Activated CD4-positive, alpha-beta T cell treated with anti-CD3 and anti-CD28 coated beads, Interleukin-2, amount 10 ng/mL, durations not matched to agents 7 days and 5 days (primary cell): Measurements from ENCODE around the gene ABCA9. TPM values are rescaled to one million over a fixed set of nuclear protein-coding genes. Genes with fewer than 3 reads are reported as not detected.

Experiments used
- CTCF ChIA-PET: fragments of 350-600 bp; sonication (Branson Sonifier 250); formaldehyde crosslinking; loops from one replicate; lab custom pipeline; 2021; ENCODE audit warnings: antibody characterized with exemption; lab: Charles Lee
- POLR2A ChIA-PET: fragments of 350-600 bp; sonication (Branson Sonifier 250); formaldehyde crosslinking; loops from one replicate; lab custom pipeline; 2021; ENCODE audit warnings: antibody characterized with exemption; lab: Charles Lee
- DNase-seq: peaks from one replicate; pipeline ENCODE4 v3.0.0-alpha.2; 2020
- H3K27ac Mint-ChIP-seq: one replicate; pipeline ENCODE4 v1.8.0; 2021; ENCODE audit warnings: mild to moderate bottlenecking, moderate library complexity, mixed read lengths
- H3K27me3 Mint-ChIP-seq: one replicate; pipeline ENCODE4 v1.8.0; 2021; ENCODE audit warnings: mixed read lengths
- H3K36me3 Mint-ChIP-seq: one replicate; pipeline ENCODE4 v1.8.0; 2021; ENCODE audit warnings: low read depth, mixed read lengths
- H3K4me1 Mint-ChIP-seq: one replicate; pipeline ENCODE4 v1.8.0; 2021; ENCODE audit warnings: mixed read lengths
- H3K4me3 Mint-ChIP-seq: one replicate; pipeline ENCODE4 v1.8.0; 2021; ENCODE audit warnings: mild to moderate bottlenecking, moderate library complexity, mixed read lengths
- H3K9me3 Mint-ChIP-seq: one replicate; pipeline ENCODE4 v1.8.0; 2021; ENCODE audit warnings: mixed read lengths
- total RNA-seq, 2 experiments: library from RNA; stranded (reverse); gene quantifications; one replicate each; pipeline ENCODE4 v1.2.3, GENCODE V29; 2021

ABCA9 gene
- total RNA-seq, 2 experiments from 2014 or later: 0.08 to 0.22 TPM

DNA sequence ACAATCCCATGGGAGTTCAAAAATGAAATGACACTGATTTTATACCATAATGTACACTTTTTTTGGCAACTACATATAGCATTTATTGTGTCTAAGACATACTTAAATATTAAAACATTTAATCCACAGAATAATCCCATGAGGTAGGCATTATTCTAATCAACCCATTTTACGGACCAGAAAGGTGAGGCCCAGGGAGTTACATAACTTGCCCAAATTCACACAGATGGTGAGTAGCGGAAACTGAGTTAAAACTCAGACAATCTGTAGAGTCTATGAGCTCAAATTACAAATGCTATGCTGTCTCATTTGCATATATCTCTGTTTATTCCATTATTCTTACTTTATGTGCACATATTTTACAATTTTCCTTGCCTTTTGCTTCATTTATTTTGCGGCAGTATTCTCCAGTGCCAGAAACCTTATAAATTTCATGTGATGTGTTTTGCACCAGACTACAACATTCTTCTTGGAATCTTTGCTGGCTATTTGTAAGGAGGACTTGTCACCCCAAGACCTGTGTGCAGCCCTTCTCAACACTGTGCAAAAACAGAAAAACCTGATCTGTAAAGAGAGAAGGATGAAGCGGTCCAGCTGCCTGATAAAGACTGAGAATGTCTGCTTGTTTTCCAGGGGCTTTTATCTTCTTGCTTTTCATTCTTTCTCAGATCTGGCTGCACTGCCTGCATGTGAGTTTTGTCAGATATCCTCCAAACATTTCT lies 2.3 kb upstream of the ABCA9 start:
- ChIA-PET POLR2A (no interaction called here), CTCF (no interaction called here)
- Mint-ChIP-seq H3K4me3 (no peak overlapping the region), H3K9me3 (peaks cover 2% of the 10 kb centered on the region), H3K27ac (no peak overlapping the region), H3K4me1 (peaks cover 34% of the 10 kb centered on the region), H3K27me3 (peaks cover 19% of the 10 kb centered on the region), H3K36me3 (no peaks in the 10 kb centered on the region)
- no peak for DNase-seq

DNA sequence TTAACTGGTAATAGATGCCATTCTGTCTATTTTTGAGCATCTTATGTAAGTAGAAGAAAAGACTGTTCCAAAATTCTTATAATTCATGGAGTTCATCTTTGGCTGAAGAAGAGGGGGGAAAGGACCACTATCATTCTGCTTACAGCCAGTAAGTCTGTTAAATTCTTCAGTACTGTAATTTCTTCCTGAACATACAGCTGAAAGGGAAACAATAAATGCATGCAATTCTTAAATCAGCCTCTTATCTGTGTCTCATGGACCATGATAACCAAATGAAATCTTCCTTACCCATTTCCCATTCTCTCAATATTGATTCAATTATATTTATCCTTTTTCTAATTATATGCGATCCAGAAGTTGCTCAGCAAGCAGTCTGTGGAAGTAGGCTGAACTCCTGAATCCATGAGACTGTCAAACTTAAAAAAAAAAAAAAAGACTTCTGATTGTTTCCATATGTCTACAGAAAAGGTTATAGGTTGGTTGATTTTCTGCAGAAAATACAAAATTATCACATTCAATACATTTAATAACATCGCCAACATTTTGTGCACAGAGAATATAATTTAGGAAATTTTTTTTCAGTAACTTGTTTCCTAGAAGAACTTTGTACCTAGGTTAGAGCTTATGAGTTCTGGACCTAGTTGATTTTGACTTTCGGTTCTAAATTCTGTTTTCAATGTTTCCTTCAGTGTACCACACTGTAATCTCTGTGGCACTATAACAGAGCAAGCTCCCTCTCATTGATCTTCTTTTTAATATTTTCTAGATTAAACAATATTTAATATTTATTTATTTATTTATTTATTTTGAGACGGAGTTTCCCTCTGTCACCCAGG lies 1.2 kb upstream of the ABCA9 start:
- POLR2A ChIA-PET: no interaction called here
- Mint-ChIP-seq H3K27me3 (peaks cover 19% of the 10 kb centered on the region), H3K27ac (no peak overlapping the region), H3K9me3 (peaks cover 3% of the 10 kb centered on the region), H3K4me3 (no peak overlapping the region), H3K4me1 (peaks cover 27% of the 10 kb centered on the region), H3K36me3 (no peaks in the 10 kb centered on the region)
- no peak for DNase-seq
- CTCF ChIA-PET: no interaction called here

- peaks cover 18% of the 10 kb centered on the region for H3K27me3 Mint-ChIP-seq
- CTCF ChIA-PET: no interaction called here
- H3K9me3 Mint-ChIP-seq: peaks cover 9% of the 10 kb centered on the region
- no peaks in the 10 kb centered on the region for H3K36me3 Mint-ChIP-seq
- no peak for DNase-seq
- POLR2A ChIA-PET: no interaction called here
- no peak overlapping the region for H3K4me3 Mint-ChIP-seq
- no peak overlapping the region for H3K27ac Mint-ChIP-seq
- peaks cover 7% of the 10 kb centered on the region for H3K4me1 Mint-ChIP-seq
These were observed 1.1 kb downstream of the ABCA9 start for GRCh38 chr17:69059458-69060175.

DNA sequence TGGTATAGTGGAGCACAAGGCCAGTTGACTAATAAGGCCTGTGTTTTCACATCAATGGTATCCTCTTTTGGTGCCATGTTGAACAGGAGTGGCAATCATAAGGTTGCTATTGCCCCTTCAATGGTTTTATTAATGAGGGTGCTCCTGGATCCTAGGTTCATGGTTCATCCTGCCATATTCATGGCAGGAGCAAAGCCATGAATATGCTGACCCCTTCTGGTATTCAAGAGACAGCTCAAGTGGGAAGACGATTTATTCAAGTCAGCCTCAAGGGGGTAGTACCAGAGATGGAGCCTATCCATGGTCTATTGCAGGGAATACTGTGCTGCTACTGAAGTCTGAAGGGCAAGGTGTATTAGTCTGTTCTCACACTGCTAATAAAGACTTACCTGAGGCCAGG lies 2.6 kb downstream of the ABCA9 start:
- DNase-seq: no peak
- Mint-ChIP-seq H3K4me1 (no peaks in the 10 kb centered on the region), H3K27ac (no peak overlapping the region), H3K9me3 (peaks cover 9% of the 10 kb centered on the region), H3K27me3 (peaks cover 14% of the 10 kb centered on the region), H3K4me3 (no peak overlapping the region), H3K36me3 (no peaks in the 10 kb centered on the region)
- POLR2A ChIA-PET: no interaction called here
- CTCF ChIA-PET: no interaction called here

DNA sequence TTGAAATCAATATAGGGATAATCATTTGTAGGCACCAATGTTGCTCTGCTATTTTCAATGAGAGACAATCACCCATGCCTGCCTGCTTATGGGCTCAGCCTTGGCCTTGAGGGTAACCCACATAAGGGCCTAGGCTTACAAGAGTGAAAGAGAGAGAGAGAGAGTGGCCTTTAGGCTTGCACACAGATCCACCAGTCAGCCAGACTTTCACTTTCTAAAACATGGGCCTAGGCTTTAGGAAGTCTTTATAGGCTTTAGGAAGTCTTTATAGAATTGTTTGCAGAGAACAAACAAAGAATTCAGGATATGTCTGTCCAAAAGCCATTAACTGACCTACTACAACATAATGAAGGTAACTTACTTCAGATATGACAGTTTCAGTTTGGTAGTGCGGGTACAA lies 3.4 kb downstream of the ABCA9 start:
- CTCF ChIA-PET: no interaction called here
- DNase-seq: no peak
- Mint-ChIP-seq H3K9me3 (peaks cover 9% of the 10 kb centered on the region), H3K36me3 (no peaks in the 10 kb centered on the region), H3K4me1 (no peaks in the 10 kb centered on the region), H3K4me3 (no peak overlapping the region), H3K27ac (no peak overlapping the region), H3K27me3 (peaks cover 14% of the 10 kb centered on the region)
- POLR2A ChIA-PET: no interaction called here

GRCh38 chr17:69056179-69056823 lies 4.4 kb downstream of the ABCA9 start:
- CTCF ChIA-PET: no interaction called here
- H3K4me1 Mint-ChIP-seq: no peaks in the 10 kb centered on the region
- peaks cover 9% of the 10 kb centered on the region for H3K9me3 Mint-ChIP-seq
- peaks cover 13% of the 10 kb centered on the region for H3K27me3 Mint-ChIP-seq
- POLR2A ChIA-PET: no interaction called here
- H3K36me3 Mint-ChIP-seq: no peaks in the 10 kb centered on the region
- no peak overlapping the region for H3K4me3 Mint-ChIP-seq
- H3K27ac Mint-ChIP-seq: no peak overlapping the region
- DNase-seq: no peak

DNA sequence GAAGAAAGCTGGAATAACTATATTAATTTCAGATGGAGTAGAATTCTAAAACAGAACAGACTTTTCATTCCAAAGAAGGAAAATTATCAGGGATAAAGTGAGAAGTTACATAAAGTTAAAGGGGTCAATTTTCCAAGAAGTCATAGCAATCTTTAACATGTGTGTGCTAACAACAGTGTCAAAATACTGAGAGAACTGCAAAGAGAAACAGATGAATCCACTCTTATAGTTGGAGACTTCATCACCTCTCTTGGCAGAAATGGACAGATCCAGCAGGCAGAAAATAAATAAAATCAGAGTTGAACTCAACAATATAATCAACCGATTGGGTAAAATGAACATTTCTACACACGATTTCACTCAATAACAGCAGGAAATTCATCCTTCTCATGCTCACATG lies 5.4 kb downstream of the ABCA9 start:
- ChIA-PET POLR2A (no interaction called here), CTCF (no interaction called here)
- H3K27me3 Mint-ChIP-seq: peaks cover 12% of the 10 kb centered on the region
- H3K9me3 Mint-ChIP-seq: peaks cover 9% of the 10 kb centered on the region
- H3K27ac Mint-ChIP-seq: no peak overlapping the region
- H3K4me1 Mint-ChIP-seq: no peaks in the 10 kb centered on the region
- DNase-seq: no peak
- H3K4me3 Mint-ChIP-seq: no peak overlapping the region
- no peaks in the 10 kb centered on the region for H3K36me3 Mint-ChIP-seq

- H3K4me1 Mint-ChIP-seq: peaks cover 22% of the 10 kb centered on the region
- ChIA-PET POLR2A (no interaction called here), CTCF (no interaction called here)
- no peaks in the 10 kb centered on the region for H3K36me3 Mint-ChIP-seq
- H3K27me3 Mint-ChIP-seq: peaks cover 12% of the 10 kb centered on the region
- peaks cover 3% of the 10 kb centered on the region for H3K9me3 Mint-ChIP-seq
- no peak for DNase-seq
- no peak overlapping the region for H3K4me3 Mint-ChIP-seq
- H3K27ac Mint-ChIP-seq: no peak overlapping the region
These were observed 9.5 kb downstream of the ABCA9 start for GRCh38 chr17:69050999-69051775.

- H3K27ac Mint-ChIP-seq: no peak overlapping the region
- H3K36me3 Mint-ChIP-seq: no peaks in the 10 kb centered on the region
- H3K27me3 Mint-ChIP-seq: peaks cover 10% of the 10 kb centered on the region
- CTCF ChIA-PET: interaction anchor here (0.7 kb wide), 1 partner anchor 180 kb away, joined by 3 read pairs; no protein-coding TSS in a partner anchor
- no peaks in the 10 kb centered on the region for H3K9me3 Mint-ChIP-seq
- POLR2A ChIA-PET: no interaction called here
- no peak overlapping the region for H3K4me3 Mint-ChIP-seq
- H3K4me1 Mint-ChIP-seq: peaks cover 22% of the 10 kb centered on the region
- no peak for DNase-seq
These were observed 12.1 kb downstream of the ABCA9 start for GRCh38 chr17:69048634-69049033.

DNA sequence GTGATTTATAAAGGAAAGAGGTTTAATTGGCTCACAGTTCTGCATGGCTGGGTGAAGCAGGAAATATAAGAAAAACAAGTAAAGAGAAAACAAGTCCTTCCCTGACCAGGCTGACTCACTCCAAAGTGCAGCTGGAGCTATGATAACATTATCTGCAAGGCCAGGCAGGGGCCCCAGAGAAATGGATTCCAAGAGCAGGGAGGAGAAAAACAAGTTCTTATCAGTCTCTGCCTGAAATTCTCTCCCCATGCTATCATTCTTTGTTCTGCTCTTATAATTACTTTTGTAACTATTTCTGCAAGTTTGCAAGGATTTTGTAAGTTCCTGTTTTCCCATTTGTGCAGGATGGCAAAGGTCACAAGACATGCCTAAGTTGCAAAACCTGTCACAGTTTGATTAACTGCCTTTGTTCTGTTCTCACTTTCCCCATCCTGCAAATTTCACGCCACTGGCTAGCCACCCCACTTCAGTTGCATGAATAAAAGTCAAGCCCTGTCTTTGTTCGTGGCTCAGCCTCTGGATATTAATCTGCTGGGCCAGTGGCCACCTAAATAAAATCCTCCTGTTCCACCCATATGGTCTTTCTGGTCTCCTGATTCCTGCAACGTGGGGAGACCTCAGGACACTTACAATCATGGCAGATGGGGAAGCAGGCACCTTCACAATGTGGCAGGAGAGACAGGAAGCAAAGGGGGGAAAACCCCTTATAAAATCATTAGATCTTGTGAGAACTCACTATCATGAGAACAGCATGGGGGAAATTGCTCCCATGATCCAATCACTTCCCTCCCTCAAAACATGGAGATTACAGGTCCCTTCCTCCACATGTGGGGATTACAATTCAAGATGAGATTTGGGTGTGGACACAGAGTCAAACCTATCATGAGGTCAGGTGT lies 13.1 kb downstream of the ABCA9 start:
- no peak for DNase-seq
- no peaks in the 10 kb centered on the region for H3K9me3 Mint-ChIP-seq
- H3K4me1 Mint-ChIP-seq: peaks cover 22% of the 10 kb centered on the region
- peaks cover 7% of the 10 kb centered on the region for H3K27me3 Mint-ChIP-seq
- peak overlapping the region; percentile 13 for H3K27ac Mint-ChIP-seq
- ChIA-PET POLR2A (no interaction called here), CTCF (interaction anchor here (0.7 kb wide), 1 partner anchor 179 kb away, joined by 3 read pairs; no protein-coding TSS in a partner anchor)
- no peaks in the 10 kb centered on the region for H3K36me3 Mint-ChIP-seq
- no peak overlapping the region for H3K4me3 Mint-ChIP-seq

DNA sequence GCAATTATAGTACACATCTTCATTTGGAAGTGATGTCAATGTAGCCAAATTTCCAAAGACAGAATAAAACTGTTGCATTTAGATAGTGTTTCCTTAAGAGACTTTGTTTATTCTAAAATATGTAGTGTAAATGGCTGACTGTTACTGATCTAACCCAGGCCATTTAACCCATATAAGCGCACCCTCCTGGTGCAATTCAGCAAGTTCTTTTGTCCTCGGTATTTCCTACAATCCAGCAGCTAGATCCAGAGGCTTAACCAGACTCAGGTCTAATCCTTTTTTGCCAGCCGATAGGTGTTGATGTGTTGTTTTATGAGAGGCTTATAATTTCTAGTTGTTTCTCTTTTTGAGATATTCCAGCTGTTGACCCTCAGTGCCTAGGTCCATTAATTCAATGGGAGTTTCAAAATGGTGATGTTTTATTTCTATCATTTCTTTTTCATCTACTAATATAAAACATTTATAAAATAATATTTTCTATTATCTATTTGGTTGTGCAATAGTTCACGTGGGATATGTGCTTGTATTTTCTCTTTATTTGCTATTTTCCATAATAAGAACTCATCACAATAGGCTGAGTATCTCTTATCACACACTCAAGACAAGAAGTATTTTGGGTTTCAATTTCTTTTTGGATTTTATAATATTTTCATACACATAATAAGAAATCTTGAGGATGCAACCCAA lies 14.5 kb downstream of the ABCA9 start:
- no peak for DNase-seq

More for the DNA sequence above, 14.5 kb downstream of the ABCA9 start:
- Mint-ChIP-seq H3K4me3 (no peak overlapping the region), H3K4me1 (peaks cover 22% of the 10 kb centered on the region), H3K27ac (no peak overlapping the region), H3K27me3 (peaks cover 4% of the 10 kb centered on the region), H3K9me3 (no peaks in the 10 kb centered on the region), H3K36me3 (no peaks in the 10 kb centered on the region)
- POLR2A ChIA-PET: no interaction called here
- CTCF ChIA-PET: no interaction called here
